Muscle of back (tissue), 13 donors: Measurements from ENCODE around the gene PPM1F. TPM values are rescaled to one million over a fixed set of nuclear protein-coding genes. Genes with fewer than 3 reads are reported as not detected.

ENCODE experiments used
- DNase-seq, 3 donors: peaks; one replicate each; pipeline versions ENCODE4 v3.0.0 to v3.0.0-alpha.2; 2013
- long read RNA-seq, 9 donors: transcript quantifications; one replicate each; lab custom pipeline, GENCODE V29; 2026
- polyA plus RNA-seq, 10 donors: library from polyadenylated mRNA; unstranded; fragments of 120-200 nt; gene quantifications; one replicate each; pipeline ENCODE4 v1.2.1, GENCODE V29; 2013; ENCODE audit not compliant: insufficient read length in 10 of 10

Gene PPM1F, protein sequence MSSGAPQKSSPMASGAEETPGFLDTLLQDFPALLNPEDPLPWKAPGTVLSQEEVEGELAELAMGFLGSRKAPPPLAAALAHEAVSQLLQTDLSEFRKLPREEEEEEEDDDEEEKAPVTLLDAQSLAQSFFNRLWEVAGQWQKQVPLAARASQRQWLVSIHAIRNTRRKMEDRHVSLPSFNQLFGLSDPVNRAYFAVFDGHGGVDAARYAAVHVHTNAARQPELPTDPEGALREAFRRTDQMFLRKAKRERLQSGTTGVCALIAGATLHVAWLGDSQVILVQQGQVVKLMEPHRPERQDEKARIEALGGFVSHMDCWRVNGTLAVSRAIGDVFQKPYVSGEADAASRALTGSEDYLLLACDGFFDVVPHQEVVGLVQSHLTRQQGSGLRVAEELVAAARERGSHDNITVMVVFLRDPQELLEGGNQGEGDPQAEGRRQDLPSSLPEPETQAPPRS
- 10 to 100 TPM; 36.5 to 56.2 (median 45.3) TPM for polyA plus RNA-seq
- long read RNA-seq, donor 1, full-length matches to known transcripts: 11 of 21 reads
- long read RNA-seq, donor 1, partial matches to known transcripts: 10 of 21 reads
- long read RNA-seq, donor 1, other reads (novel, unspliced or antisense): 0 of 21 reads
- long read RNA-seq, donor 2, full-length matches to known transcripts: 6 of 6 reads
- long read RNA-seq, donor 2, partial matches to known transcripts: 0 of 6 reads
- long read RNA-seq, donor 2, other reads (novel, unspliced or antisense): 0 of 6 reads
- long read RNA-seq, donor 3: 0 reads
- long read RNA-seq, donor 4, full-length matches to known transcripts: 5 of 5 reads
- long read RNA-seq, donor 4, partial matches to known transcripts: 0 of 5 reads
- long read RNA-seq, donor 4, other reads (novel, unspliced or antisense): 0 of 5 reads
- long read RNA-seq, donor 5, full-length matches to known transcripts: 7 of 7 reads
- long read RNA-seq, donor 5, partial matches to known transcripts: 0 of 7 reads
- long read RNA-seq, donor 5, other reads (novel, unspliced or antisense): 0 of 7 reads
- long read RNA-seq, donor 6, full-length matches to known transcripts: 9 of 9 reads
- long read RNA-seq, donor 6, partial matches to known transcripts: 0 of 9 reads
- long read RNA-seq, donor 6, other reads (novel, unspliced or antisense): 0 of 9 reads
- long read RNA-seq, donor 7, full-length matches to known transcripts: 5 of 5 reads
- long read RNA-seq, donor 7, partial matches to known transcripts: 0 of 5 reads
- long read RNA-seq, donor 7, other reads (novel, unspliced or antisense): 0 of 5 reads
- long read RNA-seq, donor 8, full-length matches to known transcripts: 4 of 4 reads
- long read RNA-seq, donor 8, partial matches to known transcripts: 0 of 4 reads
- long read RNA-seq, donor 8, other reads (novel, unspliced or antisense): 0 of 4 reads
- long read RNA-seq, donor 9: 0 reads

DNA sequence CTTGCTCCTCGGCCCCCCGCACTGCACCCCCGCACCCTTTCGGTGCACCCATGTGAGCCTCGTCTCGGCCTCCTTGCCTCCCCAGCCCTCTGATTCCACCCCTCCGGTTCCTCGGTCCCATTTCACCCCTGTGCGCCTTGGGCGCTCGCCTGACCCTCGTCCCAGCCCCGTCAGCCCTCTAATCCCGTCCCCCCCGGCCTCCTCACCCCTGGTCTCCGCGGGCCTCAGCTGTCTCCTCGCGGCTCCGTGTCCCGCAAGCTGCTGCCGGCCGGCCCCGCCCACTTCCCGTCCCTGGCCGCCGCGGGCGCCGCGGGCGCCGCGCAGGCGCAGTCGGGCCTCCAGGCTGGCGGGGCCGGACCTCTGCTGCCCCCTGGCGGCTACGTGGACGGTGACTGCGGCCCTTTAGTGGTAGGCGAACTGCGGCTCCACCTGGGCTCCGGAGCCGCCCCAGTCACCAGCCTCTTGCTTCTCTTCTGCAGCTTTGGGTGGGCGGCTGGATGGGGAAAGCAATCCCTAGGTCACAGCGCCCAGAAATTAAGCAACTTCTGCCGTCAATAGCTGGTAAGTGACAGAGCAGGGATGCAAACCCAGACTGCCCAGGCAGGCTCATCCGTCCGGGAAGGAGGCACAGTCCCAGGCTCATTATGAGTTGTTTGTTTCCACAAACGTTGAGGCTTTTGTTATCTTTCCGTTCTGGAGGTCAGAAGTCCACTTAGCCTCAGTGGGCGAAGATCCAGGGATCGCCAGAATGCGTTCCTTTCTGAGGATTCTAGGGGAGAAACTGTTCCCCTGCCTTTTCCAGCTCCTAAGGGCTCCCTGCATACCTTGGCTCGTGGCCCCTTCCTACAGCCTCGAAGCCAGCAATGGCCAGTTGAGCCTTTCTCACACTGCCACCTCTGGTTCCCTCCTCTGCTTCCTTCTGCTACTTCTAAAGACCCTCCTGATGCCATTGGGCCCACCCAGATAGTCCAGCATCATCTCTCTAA is at the start of gene PPM1F:
Gene PPM1F (minus strand): TSS at position 263 of the 986 bp plus-strand sequence. CDS start 6,800 bp downstream, outside the sequence.
- DNase-seq: peak; percentile 84 to 94 (median 92)

DNA sequence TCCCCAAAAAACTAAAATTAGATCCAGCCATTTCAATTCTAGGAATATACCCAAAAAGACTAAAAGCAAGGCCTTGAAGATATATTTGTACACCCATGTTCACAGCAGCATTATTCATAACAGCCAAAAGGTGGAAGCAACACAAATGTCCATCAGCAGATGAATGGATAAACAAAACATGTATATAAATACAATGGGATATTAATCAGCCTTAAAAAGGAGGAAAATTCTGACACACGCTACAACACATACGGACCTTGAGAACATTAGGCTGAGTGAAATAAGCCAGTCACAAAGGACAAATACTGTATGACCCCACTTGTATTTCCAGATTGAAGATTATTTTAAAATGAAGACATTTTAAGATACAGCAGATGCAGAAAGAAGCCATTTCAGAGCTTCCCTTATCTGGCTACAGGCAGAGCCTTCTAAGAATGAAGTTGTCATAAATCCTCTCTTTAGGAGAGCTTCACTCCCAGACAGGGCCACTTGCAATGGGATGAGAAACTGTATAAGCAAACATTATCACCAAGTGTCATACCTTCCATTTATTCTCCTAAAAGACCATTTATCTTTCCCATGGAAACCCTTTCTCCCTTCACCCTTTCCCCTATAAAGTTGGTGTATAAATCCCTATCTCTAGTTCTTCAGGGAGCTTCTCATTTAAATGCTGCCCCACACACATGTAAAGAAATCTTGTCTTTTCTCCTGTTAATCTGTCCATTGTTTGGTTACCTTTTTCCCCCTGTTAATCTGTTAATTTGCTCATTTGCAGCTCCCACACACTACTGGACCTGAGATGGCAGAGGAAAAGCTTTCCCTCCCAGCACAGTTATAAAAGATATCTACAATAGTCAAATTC is 49.2 kb upstream of the PPM1F start:
- no peak for DNase-seq

DNA sequence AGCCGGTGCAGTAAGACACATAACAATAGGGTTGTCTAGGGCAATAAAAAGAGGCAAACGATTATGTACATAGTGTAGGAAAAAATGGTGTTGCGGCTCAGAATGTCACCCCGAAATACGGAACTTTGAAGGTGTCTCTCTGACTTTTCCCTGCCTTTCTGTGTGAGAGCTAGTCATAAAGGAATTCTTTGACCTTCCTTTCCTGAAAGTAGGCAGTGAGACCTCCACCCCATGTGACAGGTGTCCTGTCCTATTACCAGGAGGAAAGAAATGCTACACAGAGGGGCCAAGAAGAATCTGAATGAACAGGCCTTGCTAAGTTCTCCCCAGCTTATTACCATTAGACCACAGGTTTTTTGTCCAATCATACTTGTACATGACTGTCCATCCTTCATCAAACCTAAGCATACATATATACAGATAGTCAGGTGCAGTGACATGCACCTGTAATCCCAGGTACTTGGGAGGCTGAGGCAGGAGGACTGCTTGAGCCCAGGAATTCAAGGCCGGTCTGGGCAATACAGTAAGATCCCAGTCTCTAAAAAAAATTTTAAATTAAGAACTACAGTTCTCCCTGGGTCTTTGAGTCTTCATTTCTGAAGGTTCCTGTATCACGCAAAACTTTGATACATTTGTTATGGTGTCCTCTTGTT is 46.1 kb upstream of the PPM1F start:
- no peak for DNase-seq

DNA sequence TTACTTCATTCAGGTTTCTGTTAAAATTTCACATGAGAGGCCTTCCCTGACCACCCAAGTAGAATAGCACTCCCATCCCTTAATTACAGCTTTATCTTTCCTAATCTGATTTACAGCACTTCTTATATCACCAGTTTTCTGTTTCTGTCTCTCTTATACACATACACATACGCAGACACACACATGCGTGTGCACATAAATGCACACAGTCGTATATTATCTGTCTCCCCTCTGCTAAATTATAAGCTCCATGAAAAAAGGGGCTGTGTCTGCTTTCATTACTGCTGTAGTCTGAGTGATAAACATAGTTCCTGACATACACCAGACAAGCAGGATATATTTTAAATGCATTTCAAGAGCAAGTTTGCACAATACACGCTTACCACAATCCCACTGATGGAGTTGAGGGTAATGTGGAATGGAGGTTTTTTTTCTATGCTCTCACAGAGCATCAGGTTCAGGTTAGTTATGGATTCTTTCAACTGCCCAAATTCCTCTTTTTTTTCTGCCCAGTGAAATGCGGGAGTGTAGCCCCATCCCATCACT is 43.6 kb upstream of the PPM1F start:
- DNase-seq: no peak

DNA sequence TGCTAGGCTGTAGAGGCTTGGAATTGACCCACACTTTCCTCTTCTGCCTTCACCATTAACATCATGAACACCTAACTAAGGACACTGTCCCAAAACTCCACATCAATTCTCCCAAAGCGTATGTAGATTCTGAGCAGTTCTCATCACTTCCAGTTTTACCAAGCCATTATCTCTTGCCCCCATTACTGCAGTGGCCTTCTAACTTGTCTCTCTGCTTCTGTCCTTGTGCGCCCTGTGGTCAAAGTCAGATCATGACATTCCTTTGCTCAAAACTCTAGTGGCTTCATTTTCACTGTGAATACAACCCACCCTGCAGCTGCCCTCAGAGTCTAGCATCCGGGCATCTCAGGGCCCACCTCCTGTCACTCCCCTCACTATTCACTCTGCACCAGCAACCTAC is 43.0 kb upstream of the PPM1F start:
- no peak for DNase-seq

DNA sequence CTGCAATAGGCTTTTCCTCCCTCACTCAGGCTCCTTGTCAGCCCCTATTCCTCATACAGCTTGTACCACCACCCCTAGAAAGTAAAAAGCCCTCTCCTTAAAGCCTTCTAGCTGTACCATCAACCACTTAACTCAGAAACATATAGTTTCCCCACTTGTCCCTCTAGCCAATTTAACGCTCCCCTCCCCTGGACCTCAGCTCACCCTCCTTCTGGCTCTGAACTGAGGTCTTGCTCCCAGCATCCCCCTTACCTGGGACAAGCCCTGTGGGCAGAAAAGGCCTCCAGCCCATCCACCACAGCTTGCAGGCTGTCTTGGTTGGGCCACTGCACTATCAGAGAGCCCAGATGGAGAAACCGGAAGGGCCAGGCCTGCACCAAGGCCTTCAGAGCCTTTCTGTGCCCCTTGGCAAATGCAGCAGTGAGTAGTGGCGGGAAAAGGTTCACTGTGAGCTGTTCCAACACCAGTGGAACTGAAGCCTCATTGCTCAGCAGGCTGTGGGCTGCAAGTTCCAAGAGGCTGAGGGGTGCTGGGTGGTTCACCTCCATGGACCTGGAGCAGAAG is 42.3 kb upstream of the PPM1F start:
- DNase-seq: no peak

DNA sequence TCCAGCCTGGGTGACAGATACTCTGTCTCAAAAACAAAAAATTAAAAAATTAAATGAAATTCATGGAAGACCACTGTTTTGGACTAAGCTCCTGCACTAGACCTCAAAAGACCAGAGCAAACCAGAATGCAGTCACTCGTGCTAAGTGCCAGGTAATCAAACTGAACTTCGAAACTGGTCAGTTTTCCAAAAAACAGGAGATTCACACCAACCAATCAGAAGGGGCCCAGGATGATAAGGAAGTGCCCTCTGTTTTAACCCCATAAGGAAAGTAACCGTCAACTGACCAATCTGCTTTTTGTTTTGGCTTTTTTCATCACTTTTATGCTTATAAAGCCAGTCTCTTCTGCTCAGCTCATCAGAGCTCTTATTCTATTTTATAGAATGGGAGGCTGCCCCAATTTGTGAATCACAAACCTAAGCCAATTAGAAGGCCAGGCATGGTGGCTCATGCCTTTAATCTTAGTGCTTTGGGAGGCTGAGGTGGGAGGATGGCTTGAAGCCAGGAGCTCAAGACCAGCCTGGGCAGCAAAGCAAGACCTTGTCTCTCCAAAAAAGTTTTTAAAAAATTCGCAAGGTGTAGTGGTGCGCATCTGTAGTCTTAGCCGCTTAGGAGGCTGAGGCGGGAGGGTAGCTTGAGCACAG is 40.1 kb upstream of the PPM1F start:
- DNase-seq: no peak

DNA sequence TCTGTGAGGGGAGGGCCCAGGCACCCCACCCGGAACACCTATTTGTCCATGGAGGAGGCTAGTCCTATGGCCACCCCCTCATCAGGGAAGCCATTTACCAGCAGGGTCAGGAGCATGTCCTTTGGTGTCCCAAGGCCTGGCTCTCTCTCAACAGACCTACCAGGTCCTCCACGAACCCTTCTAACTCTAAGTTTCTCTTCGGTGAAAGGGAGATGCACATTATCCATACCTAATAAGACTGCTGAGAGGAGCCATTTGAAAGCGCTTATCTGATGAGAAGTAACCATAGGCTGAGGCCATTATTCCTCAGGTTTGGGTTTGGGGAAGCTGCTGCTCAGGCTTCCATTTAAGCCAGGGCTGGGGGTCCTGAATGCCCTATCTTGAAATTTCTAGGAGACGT is 39.1 kb upstream of the PPM1F start:
- no peak for DNase-seq

DNA sequence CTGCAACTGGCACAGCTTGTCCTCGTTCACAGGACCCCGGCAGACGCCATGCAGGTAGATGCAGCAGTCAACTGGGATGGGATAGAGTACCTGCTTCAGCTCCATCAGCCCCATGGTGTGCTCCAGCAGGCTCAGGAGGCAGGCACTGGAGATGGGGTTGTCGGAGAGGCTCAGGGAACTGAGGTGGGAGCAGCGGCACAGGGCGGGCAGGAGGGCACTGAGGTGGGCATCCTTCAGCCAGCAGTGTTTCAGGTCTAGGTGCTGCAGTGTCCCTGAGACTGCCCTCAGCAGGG is 38.6 kb upstream of the PPM1F start:
- no peak for DNase-seq

DNA sequence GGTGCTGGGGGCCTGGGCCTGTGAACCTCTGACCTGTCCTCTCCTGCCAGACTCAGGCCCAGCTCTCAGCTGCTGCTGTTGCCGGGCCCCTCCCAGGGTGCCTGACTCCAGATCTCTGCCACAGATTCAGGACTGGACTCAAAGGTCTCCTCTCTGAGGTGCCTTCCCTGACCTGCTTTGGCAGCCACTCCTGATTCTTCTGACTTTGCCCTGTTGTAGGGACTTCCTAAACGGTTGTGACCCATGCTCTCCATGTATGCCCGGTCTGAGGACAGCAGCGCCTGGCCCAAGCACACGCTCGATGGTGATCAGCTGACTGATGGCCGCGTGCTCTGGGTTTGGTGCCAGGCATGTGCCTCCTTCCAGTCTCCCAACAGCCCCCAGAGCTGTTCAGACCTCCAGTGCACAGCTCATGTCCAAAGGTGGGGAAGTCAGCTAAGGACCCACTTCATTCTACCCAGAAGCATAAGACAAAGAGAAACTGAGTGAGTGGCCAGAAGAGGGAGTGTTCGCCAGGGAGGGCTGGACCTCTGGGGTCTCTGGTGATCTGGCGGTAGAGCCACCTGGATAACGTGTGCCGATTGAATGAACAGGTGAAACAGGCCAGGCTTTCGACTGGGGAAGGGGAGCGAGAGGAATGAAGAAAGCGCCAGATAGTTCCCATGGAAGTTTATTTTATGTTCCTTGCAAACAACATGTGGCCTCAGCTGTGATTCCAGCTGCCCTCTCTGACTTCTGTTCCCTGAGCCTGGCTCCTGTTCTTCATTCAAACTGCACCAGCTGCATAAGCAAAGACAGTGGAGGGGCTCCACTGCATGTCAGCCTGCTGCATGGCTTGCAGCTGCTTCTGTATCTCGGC is 38.0 kb upstream of the PPM1F start:
- DNase-seq: peak in 1 of 3 donors; percentile 33

DNA sequence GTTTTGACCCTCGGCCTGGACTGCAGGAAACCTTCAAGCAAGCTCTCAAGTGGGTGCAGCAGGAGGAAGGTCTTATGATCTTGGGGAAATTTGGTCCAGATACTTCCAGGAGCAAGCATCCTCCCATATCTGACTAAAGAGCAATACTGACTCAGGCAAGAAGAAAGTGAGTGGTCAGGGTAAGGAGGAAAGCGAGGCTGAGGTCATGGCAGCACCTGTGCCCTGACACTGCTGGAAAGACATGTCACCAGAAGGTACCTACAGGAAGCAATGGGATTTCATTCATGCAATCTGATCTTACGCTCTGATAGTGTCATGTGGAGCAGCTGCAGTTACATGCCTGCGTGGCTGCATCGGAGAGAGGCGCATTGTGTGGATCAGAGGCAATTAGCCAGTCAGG is 36.4 kb upstream of the PPM1F start:
- no peak for DNase-seq

DNA sequence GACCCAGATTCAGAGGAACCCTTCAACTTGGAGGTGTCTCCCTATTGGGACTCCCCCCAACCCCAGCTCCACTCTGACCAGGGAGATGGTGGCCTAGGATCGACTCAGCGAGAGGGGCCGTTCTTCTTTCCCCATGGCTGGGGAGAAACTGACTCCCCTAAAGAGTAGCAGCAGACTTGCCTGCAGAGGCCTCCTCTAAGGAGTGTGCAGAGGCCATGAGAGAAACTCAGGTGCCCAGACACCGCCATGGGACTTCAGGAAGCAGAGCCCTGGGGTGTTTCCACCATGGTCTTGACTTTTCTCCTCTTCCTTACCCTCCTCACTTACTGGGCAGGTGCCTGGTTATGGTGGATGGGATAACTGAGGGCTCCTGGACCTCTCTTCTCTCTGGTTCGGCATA is 32.6 kb upstream of the PPM1F start:
- DNase-seq: no peak

DNA sequence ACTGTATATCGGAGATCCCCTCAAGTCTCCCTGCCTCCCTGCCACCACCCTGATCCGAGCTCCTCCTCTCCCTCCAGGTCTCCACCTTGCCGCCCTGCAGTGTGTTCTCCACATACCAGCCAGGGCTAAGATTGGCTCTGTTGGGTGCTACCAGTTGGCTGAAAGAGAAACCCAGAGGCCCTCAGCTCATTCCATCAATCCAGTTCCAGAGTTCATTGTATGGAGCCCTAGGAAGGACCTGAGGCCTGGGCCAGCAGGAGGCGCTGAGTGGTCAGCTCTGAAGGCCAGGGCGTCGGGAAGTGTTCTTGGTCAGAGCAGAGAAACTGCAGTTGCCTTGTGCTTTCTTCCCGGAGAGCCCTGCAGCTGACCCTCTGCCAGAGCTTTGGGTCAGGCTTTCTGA is 32.1 kb upstream of the PPM1F start:
- peak in 1 of 3 donors; percentile 33 for DNase-seq

DNA sequence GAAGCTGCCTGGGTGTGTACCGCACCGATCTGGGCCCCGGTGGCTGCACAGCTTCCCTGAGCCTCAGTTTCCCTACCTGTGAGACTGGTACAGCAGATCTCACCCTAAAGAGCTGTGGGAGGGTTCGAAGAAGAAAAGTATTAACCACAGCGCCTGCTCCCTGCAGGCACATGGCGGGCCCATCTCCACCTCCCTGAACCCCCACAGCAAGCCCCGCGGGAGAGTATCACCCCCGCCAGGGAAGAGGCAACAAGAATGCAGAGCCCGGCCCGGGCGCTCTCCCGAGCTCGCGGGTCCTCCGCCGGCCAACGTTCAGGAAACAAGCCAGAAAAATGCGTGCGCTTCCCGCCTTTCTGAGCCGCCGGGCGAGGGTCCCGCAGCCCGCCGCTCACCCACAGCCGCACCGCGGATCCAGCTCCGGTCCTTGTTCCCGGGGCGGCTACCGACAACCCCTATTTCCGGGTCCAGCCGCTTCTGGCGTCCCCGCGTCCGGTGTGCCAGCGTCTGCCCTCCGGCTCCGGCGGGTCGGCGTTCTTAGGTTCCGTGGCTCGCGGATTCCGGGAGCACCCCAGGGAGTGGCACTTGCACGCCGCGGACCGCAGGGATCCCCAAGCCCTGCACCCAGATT is 29.8 kb upstream of the PPM1F start, which contains the start of gene TOP3B:
Gene TOP3B (minus strand): TSS at position 450 of the 628 bp plus-strand sequence. CDS start 7,078 bp downstream, outside the sequence.
- DNase-seq: peak; percentile 64 to 90 (median 80)

DNA sequence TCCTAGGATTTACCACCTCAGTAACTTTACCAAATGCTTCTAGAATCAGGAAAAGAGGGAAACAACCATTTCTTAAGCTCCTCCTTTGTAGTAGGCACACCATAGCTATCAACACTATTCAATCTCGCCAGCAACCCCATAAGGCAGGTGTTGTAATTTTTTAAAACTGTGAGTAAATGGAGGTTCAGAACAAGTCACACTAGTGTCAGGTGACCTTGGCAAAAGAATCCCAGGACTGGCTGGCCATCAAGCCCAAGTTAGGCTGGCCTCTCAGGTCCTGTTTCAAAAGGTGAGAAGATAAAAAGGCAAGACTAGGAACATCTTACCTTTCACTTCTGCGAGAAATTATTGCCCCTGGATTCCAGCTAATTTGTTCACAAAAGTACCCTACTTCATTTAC is 29.2 kb upstream of the PPM1F start:
- no peak for DNase-seq

DNA sequence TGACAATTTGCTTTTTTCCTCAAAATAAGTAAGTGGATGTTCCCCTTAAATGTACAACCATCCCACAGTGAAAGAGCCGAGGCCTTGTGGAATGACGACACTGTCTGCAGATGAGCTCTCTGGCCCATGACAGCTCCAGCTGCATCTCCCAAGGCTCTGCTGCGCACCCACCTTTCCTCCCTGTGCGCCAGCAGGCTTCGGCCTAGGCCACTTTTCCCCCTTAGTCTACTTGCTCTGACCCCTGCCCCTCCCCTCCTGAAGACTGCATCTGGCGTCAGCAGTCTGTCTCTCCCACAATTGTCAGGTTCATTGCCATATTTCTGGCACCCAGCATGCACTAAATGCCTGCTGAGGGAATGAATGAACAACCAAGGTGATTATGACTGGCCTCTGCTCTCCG is 27.9 kb upstream of the PPM1F start:
- DNase-seq: no peak
